SHP77 (cell line): Measurements from ENCODE around the gene MVB12B.

Experiments
- DNase-seq, 2 experiments: peaks; one replicate each; lab custom pipeline; 2025; lab: John Stamatoyannopoulos, UW

The MVB12B gene

DNA sequence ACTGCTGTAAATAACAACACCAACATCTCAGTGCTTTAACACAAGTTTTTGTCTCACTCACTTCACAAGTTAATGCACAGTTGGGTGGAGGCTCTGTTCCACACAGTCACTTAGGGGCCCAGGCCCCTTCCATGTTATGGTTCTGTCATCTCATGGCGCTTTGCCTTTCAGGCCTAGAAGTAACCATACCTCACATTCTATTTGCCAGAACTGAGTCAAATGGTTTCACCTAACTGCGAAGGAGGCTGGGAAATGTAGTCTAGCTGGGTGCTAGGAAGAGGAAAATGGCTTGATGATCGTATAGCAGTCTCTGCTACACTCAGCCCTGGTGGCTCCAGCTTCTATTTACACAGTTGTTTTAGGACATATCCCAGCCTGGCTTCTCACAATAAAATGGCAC is 23.1 kb upstream of the MVB12B start:
- DNase-seq: peak in 1 of 2 experiments; percentile 30

DNA sequence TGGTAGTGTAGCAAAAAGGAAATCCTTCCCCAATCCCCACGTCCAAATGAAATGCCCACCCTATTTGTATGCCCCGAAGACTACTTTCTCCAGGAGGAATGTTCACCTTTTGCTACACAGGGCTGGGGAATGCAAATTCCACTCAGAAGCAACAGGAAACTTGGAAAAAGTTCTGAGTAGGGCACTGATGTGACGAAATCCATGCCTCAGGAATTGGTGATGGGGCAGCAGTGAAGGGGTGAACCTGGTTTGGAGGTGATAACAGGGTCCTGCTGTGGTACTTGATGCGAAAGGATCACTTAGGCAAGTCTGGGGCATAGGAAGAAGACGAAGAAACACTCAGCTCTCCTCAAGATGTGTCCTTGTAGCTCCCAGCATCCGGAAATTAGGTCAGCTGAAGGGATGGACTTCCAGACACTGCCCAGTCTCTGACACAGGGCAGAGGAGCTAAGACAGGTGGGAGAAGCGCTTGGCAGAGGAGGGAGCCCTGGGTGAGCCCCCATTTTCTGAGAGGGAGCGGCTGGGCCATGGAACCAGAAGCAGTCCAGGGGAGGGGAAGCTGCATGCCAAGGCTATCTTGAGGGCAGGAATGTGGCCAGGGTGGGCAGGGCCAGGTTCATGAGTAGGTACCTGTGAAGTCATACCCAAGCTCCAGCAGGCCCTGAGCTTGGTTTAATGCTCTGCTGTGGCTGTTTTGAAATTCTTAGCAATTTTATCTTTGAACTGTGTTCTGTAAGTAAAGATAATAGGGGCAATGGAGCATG is 22.2 kb upstream of the MVB12B start:
- no peak for DNase-seq

- DNase-seq: no peak
Measured at GRCh38 chr9:126304971-126305320, 21.7 kb upstream of the MVB12B start.

DNA sequence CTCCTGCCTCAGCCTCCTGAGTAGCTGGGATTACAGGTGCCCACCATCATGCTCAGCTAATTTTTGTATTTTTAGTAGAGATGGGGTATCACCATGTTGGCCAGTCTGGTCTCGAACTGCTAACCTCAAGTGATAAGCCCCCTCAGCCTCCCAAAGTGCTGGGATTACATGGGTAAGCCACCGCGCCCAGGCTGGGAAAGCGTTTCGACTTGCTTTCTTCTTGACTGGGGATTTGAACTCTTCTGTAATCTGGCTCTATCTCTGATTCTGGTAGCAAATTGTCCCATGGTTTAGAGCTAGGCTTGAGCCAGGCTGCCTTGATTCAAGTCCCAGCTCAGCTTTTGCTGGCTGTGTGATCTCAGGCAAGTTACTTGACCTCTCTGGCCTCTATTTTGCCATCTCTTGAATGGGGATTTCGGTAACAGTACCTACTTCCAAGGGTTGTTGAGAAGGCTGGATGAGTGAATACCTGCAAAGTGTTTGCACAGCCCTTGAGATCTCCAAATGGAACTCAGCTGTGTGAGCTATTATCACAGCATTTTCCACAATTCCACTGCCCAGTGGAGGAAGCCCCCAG is 20.5 kb upstream of the MVB12B start:
- no peak for DNase-seq

- DNase-seq: no peak
Measured at GRCh38 chr9:126307322-126308061, 19.1 kb upstream of the MVB12B start.

DNA sequence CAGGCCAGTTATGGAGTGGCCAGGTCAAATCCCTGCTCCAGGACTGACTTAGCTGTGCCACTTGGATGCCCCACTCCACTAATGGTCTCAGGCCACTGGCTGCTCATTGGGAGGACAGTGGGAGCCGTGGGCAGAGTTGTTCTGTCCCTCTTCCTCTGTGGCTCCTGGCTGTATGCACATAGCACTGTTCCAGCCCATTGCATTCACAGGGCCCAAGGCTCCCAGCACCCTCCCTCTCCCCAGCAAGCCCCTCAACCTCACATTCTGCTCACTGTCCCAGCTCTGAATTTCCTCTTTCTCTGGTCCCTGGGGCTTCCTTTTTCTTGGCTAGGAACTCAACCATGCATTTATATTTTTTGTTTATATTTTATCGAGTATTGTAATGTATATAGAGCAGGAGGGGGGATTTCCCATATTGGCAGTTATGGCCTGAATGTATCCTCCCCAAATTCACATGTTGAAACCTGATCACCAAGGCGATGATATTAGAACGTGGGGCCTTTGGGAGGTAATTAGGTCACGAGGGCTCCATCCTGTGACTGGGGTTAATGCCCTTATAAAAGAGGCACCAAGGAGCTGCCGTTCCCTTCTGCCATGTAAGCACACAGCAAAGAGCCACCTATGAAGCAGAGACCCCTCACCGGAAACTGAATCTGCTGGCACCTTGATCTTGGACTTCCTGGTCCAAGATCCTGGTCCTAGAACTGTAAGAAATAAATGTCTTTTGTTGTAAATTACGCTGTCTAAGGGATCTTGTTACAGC is 17.0 kb upstream of the MVB12B start:
- DNase-seq: no peak

DNA sequence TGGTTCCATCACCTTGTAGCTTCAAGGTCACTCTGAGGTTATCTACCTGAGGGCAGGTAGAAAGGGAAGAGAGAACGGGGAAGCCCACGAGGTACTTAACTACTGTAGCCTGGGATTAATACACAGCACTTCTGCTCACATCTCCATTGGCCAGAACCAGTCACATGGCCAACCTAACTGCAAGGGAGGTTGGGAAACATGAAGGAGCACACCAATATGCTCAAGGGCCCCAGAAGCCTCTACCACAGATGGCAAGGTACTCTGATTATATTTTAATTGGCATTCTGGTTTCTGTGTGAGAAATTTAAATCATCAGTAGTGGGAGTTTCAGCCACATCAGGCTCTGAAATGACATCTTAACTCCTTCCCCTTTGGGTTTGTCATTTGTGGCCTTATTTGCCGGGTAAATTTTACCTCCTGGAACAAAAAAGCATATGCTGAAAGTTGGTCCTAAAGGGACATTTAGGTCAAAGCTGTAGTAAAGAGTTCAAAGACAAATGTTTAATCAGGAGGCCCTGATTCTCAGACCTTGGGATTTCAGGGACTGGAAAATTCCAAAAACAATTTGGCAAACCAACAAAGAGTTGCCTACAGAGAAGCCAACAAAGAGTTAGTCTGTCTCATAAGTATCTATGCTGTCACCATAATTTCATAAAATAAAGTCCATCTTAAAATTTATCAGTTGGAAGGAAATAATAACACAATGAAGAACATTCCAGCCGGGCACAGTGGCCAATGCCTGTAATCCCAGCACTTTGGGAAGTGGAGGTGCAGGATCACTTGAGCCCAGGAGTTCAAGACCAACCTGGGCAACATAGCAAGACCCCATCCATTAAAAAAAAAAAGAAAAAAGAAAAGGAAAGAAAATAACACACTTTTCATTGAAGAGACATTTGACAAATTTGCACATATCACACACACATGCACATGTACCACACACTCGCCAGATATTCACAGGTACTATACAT is 13.8 kb upstream of the MVB12B start:
- no peak for DNase-seq

- DNase-seq: no peak
Measured at GRCh38 chr9:126316085-126316655, 10.5 kb upstream of the MVB12B start.

DNA sequence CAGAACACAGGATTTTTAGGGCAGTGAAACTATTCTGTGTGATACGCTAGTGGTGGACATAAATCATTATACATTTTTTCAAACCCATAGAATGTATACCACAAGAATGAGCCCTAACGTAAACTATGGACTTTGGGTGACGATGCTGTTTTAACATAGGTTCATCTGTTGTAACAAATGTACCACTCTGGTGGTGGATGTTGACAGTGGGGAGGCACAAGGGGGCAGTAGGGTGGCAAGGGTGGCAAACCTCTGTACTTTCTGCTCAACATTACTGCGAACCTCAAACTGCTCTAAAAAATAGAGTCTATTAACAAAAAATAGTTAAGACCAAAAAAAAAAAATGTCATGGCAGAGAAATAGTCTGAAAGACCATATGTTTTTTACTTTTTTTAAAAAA is 9.1 kb upstream of the MVB12B start:
- no peak for DNase-seq

GRCh38 chr9:126318858-126319257 is 7.8 kb upstream of the MVB12B start:
- no peak for DNase-seq

DNA sequence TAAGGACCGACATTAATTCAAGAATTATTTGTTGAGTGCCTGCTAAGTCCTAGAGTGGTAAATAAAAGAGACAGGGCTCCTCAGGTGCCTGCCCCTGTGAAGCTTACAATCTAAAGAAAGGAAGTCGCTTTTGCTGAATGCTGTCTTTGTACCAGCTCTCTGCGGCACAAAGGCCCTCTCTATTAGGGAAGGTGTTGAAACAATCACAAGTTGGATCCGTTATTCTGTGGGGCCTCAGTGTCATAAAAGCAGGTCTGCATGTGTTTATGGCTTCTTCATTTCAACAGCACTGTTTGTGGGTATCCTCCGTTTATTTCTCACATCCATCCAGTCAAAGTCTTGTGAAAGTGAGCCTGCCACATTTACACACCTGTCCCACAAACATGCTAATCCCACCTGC is 7.0 kb upstream of the MVB12B start:
- DNase-seq: no peak

GRCh38 chr9:126320158-126320922 is 6.3 kb upstream of the MVB12B start:
- no peak for DNase-seq

DNA sequence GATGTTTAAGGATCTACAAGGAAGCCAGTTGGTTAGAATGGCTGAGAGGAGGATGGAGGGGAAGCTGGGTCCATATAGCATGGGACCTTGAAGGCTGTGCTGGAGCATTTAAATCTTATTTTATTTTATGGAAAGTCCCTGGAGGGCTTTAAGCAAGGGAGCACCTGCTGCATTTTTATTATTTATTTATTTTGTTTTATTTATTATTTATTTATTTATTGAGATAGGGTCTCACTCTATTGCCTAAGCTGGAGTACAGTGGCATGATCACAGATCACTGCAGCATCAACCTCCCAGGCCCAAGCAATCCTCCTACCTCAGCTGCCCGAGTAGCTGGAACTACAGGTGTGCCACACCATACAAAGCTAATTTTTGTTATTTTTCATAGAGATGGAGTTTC is 4.9 kb upstream of the MVB12B start:
- no peak for DNase-seq

DNA sequence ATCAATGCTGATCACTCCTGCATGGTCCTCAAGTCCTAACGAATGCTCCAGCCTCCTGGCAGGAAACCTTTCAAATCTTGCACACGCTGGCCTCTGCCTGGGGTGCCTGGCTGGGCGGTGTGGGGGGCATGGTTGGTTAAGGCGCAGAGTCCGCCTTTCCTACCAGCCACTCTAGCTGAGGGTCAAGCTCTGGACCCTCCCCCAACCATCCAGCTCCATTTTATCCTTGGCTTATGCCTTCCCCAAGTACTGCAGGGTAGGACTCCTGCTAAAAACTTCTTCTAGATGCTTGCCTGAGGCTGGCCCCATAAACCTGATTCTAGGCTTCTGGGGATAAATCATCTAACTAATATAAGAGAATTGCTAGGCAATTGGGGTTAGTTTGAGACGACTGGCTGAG is 808 bp upstream of the MVB12B start:
- no peak for DNase-seq

- DNase-seq: no peak
Measured at GRCh38 chr9:126327006-126327713, 531 bp downstream of the MVB12B start.

DNA sequence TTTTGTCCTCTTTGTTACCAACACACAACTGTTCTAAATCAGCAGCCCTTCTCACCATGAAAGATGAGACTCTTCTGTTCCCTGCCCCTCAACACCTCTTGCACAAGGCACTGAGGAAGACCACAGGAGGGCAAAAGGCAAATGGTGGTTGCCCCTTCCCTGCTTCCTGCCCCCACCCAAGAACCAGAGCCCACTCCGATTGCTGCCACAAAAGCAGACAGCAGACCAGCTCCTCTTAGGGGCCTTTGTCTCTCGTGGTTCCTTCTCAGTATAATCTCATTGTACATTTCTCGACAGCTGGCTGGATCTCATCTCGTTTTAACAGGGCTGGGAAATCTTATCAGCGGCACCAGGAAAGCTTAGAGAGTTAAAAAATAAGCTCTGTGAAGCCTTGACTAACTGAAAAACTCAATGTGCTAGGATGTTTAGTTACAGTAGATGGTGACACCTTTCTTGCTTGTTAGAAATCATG is 1.1 kb downstream of the MVB12B start:
- no peak for DNase-seq

DNA sequence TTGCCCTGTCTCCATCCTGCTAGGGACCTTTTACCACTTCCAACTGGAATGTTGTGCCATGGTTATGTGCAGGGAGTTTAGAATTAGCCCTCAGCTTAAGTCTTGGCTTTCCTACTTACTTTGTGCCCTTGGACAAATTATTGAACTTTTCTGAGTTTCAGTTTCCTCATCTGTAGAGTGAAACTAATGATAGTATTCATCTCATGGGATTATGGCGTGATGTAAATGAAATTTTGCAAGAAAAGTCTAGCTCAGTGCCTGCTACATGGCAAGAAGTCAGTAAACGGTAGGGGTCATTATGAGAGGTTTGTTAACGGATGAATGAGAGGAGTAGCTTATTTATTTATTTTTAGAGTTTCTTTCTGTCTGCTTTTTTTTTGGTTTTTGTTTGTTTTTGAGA is 1.8 kb downstream of the MVB12B start:
- no peak for DNase-seq

DNA sequence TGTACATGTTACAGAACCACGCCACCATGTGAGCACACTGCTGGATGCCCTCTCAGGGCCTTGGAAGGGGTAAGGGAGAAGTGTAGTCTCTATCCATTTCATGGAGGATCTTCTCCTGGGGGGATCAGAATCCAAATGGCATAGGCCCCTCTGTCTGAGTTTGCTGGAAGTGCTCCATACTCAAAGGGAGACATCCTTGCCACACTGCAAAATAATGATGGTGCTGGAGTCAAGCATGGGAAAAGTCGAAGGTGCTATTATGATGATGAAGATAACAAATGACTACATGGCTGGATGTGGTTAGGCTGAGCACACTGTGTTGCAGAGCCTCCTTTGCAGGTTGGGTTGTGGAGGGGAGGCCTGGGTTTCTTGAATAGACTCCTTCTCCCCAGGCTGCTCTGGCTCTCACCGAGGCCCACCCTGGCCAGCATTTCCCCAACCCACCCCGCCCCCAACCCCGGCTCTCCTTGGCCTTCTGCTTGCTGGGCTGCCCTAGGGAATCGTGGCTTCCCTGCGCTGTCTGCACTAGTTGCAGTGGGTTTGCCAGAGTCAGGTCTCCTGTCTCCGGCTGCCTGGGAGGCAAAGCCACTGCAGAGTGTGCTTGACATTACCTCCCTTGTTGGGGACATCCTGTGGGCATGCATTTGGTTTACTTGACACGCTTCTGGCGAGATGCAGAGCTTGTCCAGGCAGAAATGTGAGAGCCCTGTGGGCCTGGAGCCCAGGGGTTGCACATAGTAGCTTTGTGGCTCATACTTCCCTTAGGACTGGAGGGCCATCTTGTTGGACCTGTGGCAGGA is 3.0 kb downstream of the MVB12B start:
- no peak for DNase-seq

GRCh38 chr9:126330536-126330935 is 3.9 kb downstream of the MVB12B start:
- DNase-seq: no peak
